B cell (primary cell): ENCODE results near the gene MAPK4. TPM values are rescaled to one million over a fixed set of nuclear protein-coding genes. Genes with fewer than 3 reads are reported as not detected.

ENCODE experiments used
- ATAC-seq: fragments of 200-7000 bp; cut with Tn5 transposase; one replicate; pipeline ENCODE4 v1.10.0; 2021; ENCODE audit warnings: low read depth, mild to moderate bottlenecking, moderate number of reproducible peaks, moderate library complexity
- CTCF ChIA-PET: fragments of 350-600 bp; sonication (Branson Sonifier 250); formaldehyde crosslinking; loops from one replicate; lab custom pipeline; 2021; ENCODE audit warnings: antibody characterized with exemption, inconsistent platforms; lab: Charles Lee
- POLR2A ChIA-PET: fragments of 350-600 bp; sonication (Branson Sonifier 250); formaldehyde crosslinking; loops from one replicate; lab custom pipeline; 2021; ENCODE audit warnings: antibody characterized with exemption; lab: Charles Lee
- DNase-seq: peaks from one replicate; pipeline ENCODE4 v3.0.0; 2013
- H2AFZ ChIP-seq: 2 replicates; pipeline ENCODE4 v1.6.1; 2012; ENCODE audit warnings: mild to moderate bottlenecking, low read depth, low read length; ENCODE audit not compliant: insufficient read depth, poor library complexity, severe bottlenecking
- H3K27ac ChIP-seq, 2 donors: 1 replicate in 1 of 2; 2 replicates in 1 of 2; pipeline ENCODE4 v1.5.1; 2012 to 2013; ENCODE audit warnings: low read length in 2 of 2, mild to moderate bottlenecking in 2 of 2, moderate library complexity in 1 of 2
- H3K27me3 ChIP-seq, 4 experiments: fragments of 200-600 bp in 1 of 4; sonication (generic) in 1 of 4; replicated peaks in 1 of 4; 1 replicate in 2 of 4; 2 replicates in 2 of 4; pipeline versions ENCODE4 v1.6.1 to v1.7.0; 2013 to 2016; ENCODE audit warnings: low read length in 3 of 4, mild to moderate bottlenecking in 2 of 4, mixed read lengths in 1 of 4, moderate library complexity in 1 of 4; ENCODE audit not compliant: insufficient read depth in 4 of 4, control insufficient read depth in 3 of 4; ENCODE audit errors: control extremely low read depth in 1 of 4
- H3K36me3 ChIP-seq, 2 experiments: replicated peaks in 1 of 2; 1 replicate in 1 of 2; 2 replicates in 1 of 2; pipeline versions ENCODE4 v1.6.1 to v1.7.1; 2013; ENCODE audit warnings: low read length in 1 of 2; ENCODE audit not compliant: insufficient read depth in 2 of 2, control insufficient read depth in 1 of 2; ENCODE audit errors: control extremely low read depth in 1 of 2, extremely low read depth in 1 of 2
- H3K4me1 ChIP-seq, 2 donors: fragments of 200-600 bp in 1 of 2; sonication (generic) in 1 of 2; 1 replicate in 1 of 2; 2 replicates in 1 of 2; pipeline versions ENCODE4 v1.5.1 to v1.6.1; 2013 to 2017; ENCODE audit warnings: low read length in 2 of 2; ENCODE audit not compliant: control insufficient read depth in 2 of 2, insufficient read depth in 2 of 2
- H3K4me2 ChIP-seq: replicated peaks from 2 replicates; pipeline ENCODE3; 2012; ENCODE audit warnings: mild to moderate bottlenecking, low read depth, low read length; ENCODE audit not compliant: poor library complexity, severe bottlenecking
- H3K4me3 ChIP-seq, 5 experiments: fragments of 200-600 bp in 1 of 5; sonication (generic) in 1 of 5; 1 replicate in 3 of 5; 2 replicates in 2 of 5; pipeline versions ENCODE4 v1.5.1 to v1.7.0; 2011 to 2016; ENCODE audit warnings: low read length in 4 of 5, mild to moderate bottlenecking in 4 of 5, low read depth in 2 of 5, control low read depth in 1 of 5, moderate library complexity in 1 of 5; ENCODE audit not compliant: insufficient read depth in 1 of 5; ENCODE audit errors: control extremely low read depth in 1 of 5, extremely low read depth in 1 of 5
- H3K79me2 ChIP-seq: fragments of 200-600 bp; sonication (generic); one replicate; pipeline ENCODE4 v1.6.0; 2016; ENCODE audit warnings: low read length; ENCODE audit not compliant: control insufficient read depth, insufficient read depth
- H3K9ac ChIP-seq: fragments of 200-600 bp; sonication (generic); 2 replicates; pipeline ENCODE4 v1.6.1; 2017; ENCODE audit warnings: mild to moderate bottlenecking, low read length, moderate library complexity
- H3K9me3 ChIP-seq, 3 donors: one replicate each; pipeline versions ENCODE4 v1.6.1 to v1.7.1; 2013; ENCODE audit warnings: low read length in 2 of 3; ENCODE audit not compliant: control insufficient read depth in 2 of 3, insufficient read depth in 1 of 3; ENCODE audit errors: control extremely low read depth in 1 of 3
- H4K20me1 ChIP-seq: 2 replicates; pipeline ENCODE4 v1.6.0; 2012; ENCODE audit warnings: mild to moderate bottlenecking, low read length; ENCODE audit not compliant: insufficient read depth, control insufficient read depth, poor library complexity, severe bottlenecking
- H3K27ac Mint-ChIP-seq: one replicate; pipeline ENCODE4 v1.8.0; 2021; ENCODE audit warnings: mixed read lengths
- H3K27me3 Mint-ChIP-seq: one replicate; pipeline ENCODE4 v1.8.0; 2021; ENCODE audit warnings: mixed read lengths
- H3K4me1 Mint-ChIP-seq: one replicate; pipeline ENCODE4 v1.8.0; 2021; ENCODE audit warnings: mixed read lengths
- H3K4me3 Mint-ChIP-seq: one replicate; pipeline ENCODE4 v1.8.0; 2021; ENCODE audit warnings: mixed read lengths
- H3K9me3 Mint-ChIP-seq: one replicate; pipeline ENCODE4 v1.8.0; 2022; ENCODE audit warnings: mixed read lengths; ENCODE audit not compliant: insufficient read depth
- EZH2 ChIP-seq: IDR thresholded peaks from 2 replicates; pipeline ENCODE4 v1.6.1; 2012; ENCODE audit warnings: borderline replicate concordance, low read depth, mild to moderate bottlenecking, moderate library complexity, low read length; ENCODE audit not compliant: insufficient read depth, poor library complexity, severe bottlenecking
- WGBS: methylation state at CpG from one replicate; pipeline ENCODE4 v1.1.5; 2013; ENCODE audit warnings: missing lambda C conversion rate; ENCODE audit not compliant: insufficient coverage; 5-methylcytosine and 5-hydroxymethylcytosine counted together
- intact Hi-C: fragments of 100-400 bp; cut with micrococcal nuclease; formaldehyde crosslinking; loops from one replicate; pipeline ENCODE4 v1.10.0; 2022
- polyA plus RNA-seq: library from polyadenylated mRNA; depleted of rRNA; stranded (reverse); fragments of >200 nt; gene quantifications from 2 replicates; pipeline ENCODE4 v1.2.3, GENCODE V29; 2012
- total RNA-seq, 2 donors: library from RNA; stranded (reverse); fragments of 120-200 nt in 1 of 2; gene quantifications; 1 replicate in 1 of 2; 2 replicates in 1 of 2; pipeline versions ENCODE4 v1.2.3 to v1.2.4, GENCODE V29; 2013 to 2022
- TF ChIP-seq, protein P1 (sequence below): fragments of 200-600 bp; IDR thresholded peaks from one replicate; pipeline ENCODE4 v1.8.0; 2022; ENCODE audit warnings: antibody characterized with exemption, mild to moderate bottlenecking

Gene MAPK4
- total and polyA plus RNA-seq, 2 donors (not counting 1 experiment from before 2014, with no cell fraction given): not detected

DNA sequence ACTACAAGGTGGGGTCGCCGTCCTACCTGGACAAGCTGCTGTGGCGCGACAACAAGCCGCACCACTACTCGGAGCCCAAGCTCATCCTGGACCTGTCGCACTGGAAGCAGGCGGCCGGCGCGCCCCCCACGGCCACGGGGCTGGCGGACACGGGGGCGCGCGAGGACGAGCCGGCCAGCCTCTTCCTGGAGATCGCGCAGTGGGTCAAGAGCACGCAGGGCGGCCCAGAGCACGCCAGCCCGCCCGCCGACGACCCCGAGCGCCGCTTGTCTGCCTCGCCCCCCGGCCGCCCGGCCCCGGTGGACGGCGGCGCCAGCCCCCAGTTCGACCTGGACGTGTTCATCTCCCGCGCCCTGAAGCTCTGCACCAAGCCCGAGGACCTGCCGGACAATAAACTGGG lies 169.5 kb downstream of the MAPK4 start:
- no peak for TF ChIP-seq EZH2
- TF ChIP-seq, protein P1, sequence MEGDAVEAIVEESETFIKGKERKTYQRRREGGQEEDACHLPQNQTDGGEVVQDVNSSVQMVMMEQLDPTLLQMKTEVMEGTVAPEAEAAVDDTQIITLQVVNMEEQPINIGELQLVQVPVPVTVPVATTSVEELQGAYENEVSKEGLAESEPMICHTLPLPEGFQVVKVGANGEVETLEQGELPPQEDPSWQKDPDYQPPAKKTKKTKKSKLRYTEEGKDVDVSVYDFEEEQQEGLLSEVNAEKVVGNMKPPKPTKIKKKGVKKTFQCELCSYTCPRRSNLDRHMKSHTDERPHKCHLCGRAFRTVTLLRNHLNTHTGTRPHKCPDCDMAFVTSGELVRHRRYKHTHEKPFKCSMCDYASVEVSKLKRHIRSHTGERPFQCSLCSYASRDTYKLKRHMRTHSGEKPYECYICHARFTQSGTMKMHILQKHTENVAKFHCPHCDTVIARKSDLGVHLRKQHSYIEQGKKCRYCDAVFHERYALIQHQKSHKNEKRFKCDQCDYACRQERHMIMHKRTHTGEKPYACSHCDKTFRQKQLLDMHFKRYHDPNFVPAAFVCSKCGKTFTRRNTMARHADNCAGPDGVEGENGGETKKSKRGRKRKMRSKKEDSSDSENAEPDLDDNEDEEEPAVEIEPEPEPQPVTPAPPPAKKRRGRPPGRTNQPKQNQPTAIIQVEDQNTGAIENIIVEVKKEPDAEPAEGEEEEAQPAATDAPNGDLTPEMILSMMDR: no peak
- Histone ChIP-seq H3K4me3 (no peak overlapping the region), H3K27me3 (peaks cover 0 to 7% (median 0%) of the 10 kb centered on the region in 4 experiments), H4K20me1 (no peaks in the 10 kb centered on the region), H3K4me1 (no peaks in the 10 kb centered on the region), H3K4me2 (no peak overlapping the region), H3K36me3 (no peaks in the 10 kb centered on the region), H3K9me3 (peaks cover 0 to 3% (median 0%) of the 10 kb centered on the region in 3 donors), H3K27ac (no peak overlapping the region), H3K9ac (no peak overlapping the region), H3K79me2 (no peaks in the 10 kb centered on the region), H2AFZ (no peak overlapping the region)
- H3K9me3 Mint-ChIP-seq: no peaks in the 10 kb centered on the region
- no peak overlapping the region for H3K27ac Mint-ChIP-seq
- no peak for DNase-seq
- no peaks in the 10 kb centered on the region for H3K4me1 Mint-ChIP-seq
- ATAC-seq: no peak
- intact Hi-C loops: no loop called here
- 76% methylated on average over 42 of the region's 46 CpGs for WGBS
- ChIA-PET CTCF (no interaction called here), POLR2A (no interaction called here)
- H3K4me3 Mint-ChIP-seq: no peak overlapping the region
- H3K27me3 Mint-ChIP-seq: peaks cover 9% of the 10 kb centered on the region

DNA sequence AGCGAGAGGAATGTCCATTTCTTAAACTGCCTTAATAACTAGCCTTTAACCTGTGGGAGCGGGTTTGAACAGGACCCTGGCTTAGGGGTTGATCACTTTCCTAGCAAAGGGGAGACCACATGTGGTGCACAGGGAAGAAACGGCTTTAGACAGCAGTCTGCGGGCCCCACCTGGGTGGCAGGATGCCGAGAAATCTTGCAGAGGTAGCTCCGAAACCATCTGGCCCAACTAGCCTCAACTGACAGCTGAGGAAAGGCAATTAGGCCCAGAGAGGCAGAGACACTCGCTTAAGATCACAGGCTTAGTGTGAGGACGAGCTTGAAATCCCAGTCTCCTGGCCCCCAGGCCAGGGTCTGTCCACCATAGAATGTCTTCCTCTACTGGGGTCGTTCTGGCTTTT lies 170.1 kb downstream of the MAPK4 start:
- Mint-ChIP-seq H3K4me1 (no peaks in the 10 kb centered on the region), H3K4me3 (no peak overlapping the region), H3K27ac (no peak overlapping the region), H3K9me3 (no peaks in the 10 kb centered on the region), H3K27me3 (peaks cover 9% of the 10 kb centered on the region)
- no peak overlapping the region for H3K27ac ChIP-seq
- DNase-seq (no peak), ATAC-seq (no peak)
- H4K20me1 ChIP-seq: no peaks in the 10 kb centered on the region
- intact Hi-C loops: no loop called here
- H3K79me2 ChIP-seq: no peaks in the 10 kb centered on the region
- H3K9me3 ChIP-seq: peaks cover 0 to 3% (median 0%) of the 10 kb centered on the region in 3 donors
- ChIA-PET POLR2A (no interaction called here), CTCF (no interaction called here)
- no peak overlapping the region for H3K4me3 ChIP-seq
- H3K9ac ChIP-seq: no peak overlapping the region
- peaks cover 0 to 7% (median 0%) of the 10 kb centered on the region in 4 experiments for H3K27me3 ChIP-seq
- H2AFZ ChIP-seq: no peak overlapping the region
- no peak for TF ChIP-seq EZH2
- TF ChIP-seq, protein P1: no peak
- 86% methylated on average over 9 of the region's 9 CpGs for WGBS
- no peaks in the 10 kb centered on the region for H3K4me1 ChIP-seq
- H3K36me3 ChIP-seq: no peaks in the 10 kb centered on the region
- no peak overlapping the region for H3K4me2 ChIP-seq
